ENCODE results near the gene SLC25A21.
A peak's percentile ranks its signal among the peaks of the same experiment; 100 is the strongest.

Gene SLC25A21

DNA sequence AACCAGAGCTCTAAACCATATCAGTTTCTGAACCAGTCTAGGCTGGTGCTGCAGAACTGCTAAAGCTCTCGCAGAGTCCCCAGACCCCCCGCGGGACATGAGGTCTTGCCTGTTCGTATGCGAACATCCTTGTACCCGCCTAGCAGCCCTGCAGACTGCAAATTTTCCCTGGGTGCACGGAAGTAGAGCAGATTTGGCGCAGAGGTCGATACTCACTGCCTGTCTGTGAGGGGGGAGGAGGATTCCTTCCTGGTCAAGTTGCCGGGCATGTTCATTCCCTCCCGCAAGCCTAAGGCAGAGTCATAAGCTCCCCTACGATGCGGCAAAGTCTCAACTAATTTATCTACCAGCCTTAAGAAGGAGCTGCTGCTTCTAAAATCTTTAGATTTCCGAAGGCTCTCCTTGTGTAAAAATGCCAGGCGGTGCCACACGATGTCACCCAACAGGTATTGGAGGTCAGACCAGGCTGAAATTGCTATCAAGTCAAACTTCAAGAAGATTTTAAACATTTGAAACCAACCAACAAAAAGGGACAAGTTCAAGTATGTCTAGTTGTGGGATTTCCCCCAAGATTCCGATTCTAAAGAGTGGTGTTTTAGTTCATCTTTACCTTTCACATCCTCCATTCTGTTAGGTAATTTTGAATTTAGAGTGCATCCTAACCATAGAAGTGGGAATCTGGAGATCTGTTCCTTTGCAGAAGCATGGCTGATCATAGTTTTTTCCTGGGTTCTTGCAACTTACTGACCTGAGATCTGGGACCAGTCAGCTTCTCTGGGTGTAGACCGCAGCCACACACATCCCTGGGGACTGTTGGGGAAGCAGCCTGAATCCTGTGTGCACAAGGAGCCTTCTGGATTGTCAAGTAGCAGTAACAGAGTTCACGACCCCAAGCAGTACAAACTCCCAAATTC, 512.3 kb downstream of the SLC25A21 start:
- no peaks in the 10 kb centered on the region for H4K20me1 ChIP-seq (ENCODE audit: insufficient read depth, low read length)
- H3K27me3 ChIP-seq (replicated peaks; ENCODE audit: insufficient read depth, low read length): no peaks in the 10 kb centered on the region
- no peak overlapping the region for H2AFZ ChIP-seq (ENCODE audit: low read length)
- DNase-seq: no peak
- H3K9me3 ChIP-seq (replicated peaks; ENCODE audit: insufficient read depth, low read length): no peaks in the 10 kb centered on the region
- H3K9me2 ChIP-seq (replicated peaks; ENCODE audit: insufficient read depth, low read length): no peaks in the 10 kb centered on the region
- H3K36me3 ChIP-seq (replicated peaks; ENCODE audit: insufficient read depth, low read length): no peaks in the 10 kb centered on the region
- H3K79me2 ChIP-seq (ENCODE audit: low read length): no peaks in the 10 kb centered on the region
- no peaks in the 10 kb centered on the region for H3F3A ChIP-seq (ENCODE audit: insufficient read depth, low read length)
- no peaks in the 10 kb centered on the region for H3K4me1 ChIP-seq (ENCODE audit: low read length)
- no peak overlapping the region for H3K27ac ChIP-seq (ENCODE audit: low read length)
- TF ChIP-seq EZH2phosphoT487 (IDR thresholded peaks at IDR 0.05; ENCODE audit: low read length): no peak
- TF ChIP-seq CTCF (IDR thresholded peaks at IDR 0.05; ENCODE audit: low read length): no peak
- TF ChIP-seq EZH2 (optimal IDR thresholded peaks at IDR 0.05; ENCODE audit: low read depth, low read length): no peak
- peak overlapping the region; percentile 60; the same call in 1 of the 2 replicates for H3K4me3 ChIP-seq (ENCODE audit: low read length)
- no peak overlapping the region for H3K9ac ChIP-seq (ENCODE audit: low read length)
- peak overlapping the region; percentile 72 for H3K4me2 ChIP-seq (ENCODE audit: low read depth, low read length)

DNA sequence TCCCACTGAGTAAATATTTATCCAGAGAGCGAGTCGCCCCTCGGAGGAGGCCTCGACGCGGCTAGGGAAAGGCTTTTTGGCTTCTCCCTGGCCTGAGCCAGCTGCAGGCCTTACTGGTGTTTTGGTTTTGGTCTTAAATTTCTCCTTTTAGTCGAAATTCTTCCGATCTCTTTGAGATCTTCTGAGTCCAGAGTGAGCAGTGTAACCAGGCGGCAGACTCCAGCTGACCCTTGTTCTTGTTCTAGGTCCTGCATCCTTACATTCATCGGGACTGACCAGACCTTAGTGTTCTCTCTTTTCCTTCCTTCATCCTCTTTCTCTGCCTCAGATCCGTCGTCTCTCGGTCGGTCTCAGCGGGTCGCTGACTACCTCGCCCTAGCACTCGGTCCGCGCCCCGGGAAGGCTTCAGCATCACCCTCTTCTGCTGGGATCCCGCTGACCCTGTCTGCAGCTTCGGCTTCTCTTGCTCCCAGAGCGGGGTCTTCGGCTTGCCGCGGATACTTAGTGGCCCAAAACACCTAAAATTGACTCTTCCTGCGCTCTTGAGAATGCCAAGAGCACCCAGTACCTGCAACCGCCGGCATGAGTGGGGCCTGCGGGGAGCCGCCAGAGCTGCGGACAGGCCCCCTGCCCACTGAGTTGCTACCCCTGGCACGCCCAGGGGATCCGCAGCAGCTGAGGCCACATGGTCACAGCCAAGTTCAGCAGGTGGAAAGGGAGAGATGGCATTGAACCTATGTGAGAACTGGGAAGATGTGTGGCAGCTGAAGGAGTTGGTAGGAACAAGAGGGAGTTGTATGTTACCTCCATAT, 513.2 kb downstream of the SLC25A21 start:
- Histone ChIP-seq H3K9me3 (replicated peaks; ENCODE audit: insufficient read depth, low read length) (no peaks in the 10 kb centered on the region), H3K4me2 (ENCODE audit: low read depth, low read length) (no peak overlapping the region), H3K36me3 (replicated peaks; ENCODE audit: insufficient read depth, low read length) (no peaks in the 10 kb centered on the region), H2AFZ (ENCODE audit: low read length) (no peak overlapping the region), H3K79me2 (ENCODE audit: low read length) (no peaks in the 10 kb centered on the region), H3K27me3 (replicated peaks; ENCODE audit: insufficient read depth, low read length) (no peaks in the 10 kb centered on the region), H4K20me1 (ENCODE audit: insufficient read depth, low read length) (no peaks in the 10 kb centered on the region), H3K4me3 (ENCODE audit: low read length) (no peak overlapping the region), H3K27ac (ENCODE audit: low read length) (no peak overlapping the region), H3K9me2 (replicated peaks; ENCODE audit: insufficient read depth, low read length) (no peaks in the 10 kb centered on the region), H3K9ac (ENCODE audit: low read length) (no peak overlapping the region), H3K4me1 (ENCODE audit: low read length) (no peaks in the 10 kb centered on the region), H3F3A (ENCODE audit: insufficient read depth, low read length) (no peaks in the 10 kb centered on the region)
- no peak for TF ChIP-seq EZH2phosphoT487 (IDR thresholded peaks at IDR 0.05; ENCODE audit: low read length)
- no peak for TF ChIP-seq EZH2 (optimal IDR thresholded peaks at IDR 0.05; ENCODE audit: low read depth, low read length)
- no peak for DNase-seq

DNA sequence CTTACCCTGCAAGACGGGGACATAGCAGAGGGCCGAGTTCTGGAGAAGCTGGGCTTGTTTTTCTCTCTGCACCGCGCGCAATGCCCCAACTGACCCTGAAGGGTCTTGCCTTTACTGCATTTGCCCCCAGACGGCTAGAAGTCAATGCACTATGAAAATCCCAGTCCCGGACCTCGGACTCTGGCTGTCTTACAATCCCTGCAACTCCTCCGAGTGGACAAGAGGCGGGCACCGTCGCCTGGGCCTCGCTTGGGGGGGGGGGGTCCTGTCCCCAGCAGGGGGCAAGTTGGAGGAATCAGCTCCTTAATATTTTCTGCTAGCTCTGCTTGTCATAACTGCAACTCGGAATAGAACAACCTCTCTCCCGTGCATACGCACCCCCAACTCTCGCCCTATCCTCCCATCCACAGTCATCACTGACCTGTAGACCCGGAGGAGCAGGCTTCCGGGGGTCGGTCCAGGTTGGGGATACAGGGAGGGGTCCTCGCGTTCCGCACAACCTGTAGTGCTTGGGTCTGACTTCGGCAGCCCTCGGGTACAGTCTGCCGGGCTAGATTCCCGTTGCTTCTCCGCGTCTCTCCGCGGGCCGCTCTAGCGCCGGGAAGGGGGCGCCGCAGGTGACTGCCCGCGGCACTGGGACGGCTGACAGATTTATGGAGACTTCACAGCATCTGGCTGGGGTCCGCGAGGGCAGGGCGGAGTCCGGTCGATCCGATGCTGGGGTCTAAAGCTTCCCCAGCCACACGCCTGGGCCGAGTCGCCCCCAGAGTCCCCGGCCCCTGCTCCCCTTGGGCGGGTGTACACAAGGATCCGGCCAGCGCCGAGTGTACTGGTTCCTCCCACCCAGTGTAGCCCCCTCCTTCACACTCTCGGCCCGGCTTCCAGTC, 514.0 kb downstream of the SLC25A21 start:
- Histone ChIP-seq H3K4me1 (ENCODE audit: low read length) (no peaks in the 10 kb centered on the region), H2AFZ (ENCODE audit: low read length) (no peak overlapping the region), H3F3A (ENCODE audit: insufficient read depth, low read length) (no peaks in the 10 kb centered on the region), H3K27ac (ENCODE audit: low read length) (no peak overlapping the region), H3K4me2 (ENCODE audit: low read depth, low read length) (no peak overlapping the region), H3K4me3 (ENCODE audit: low read length) (no peak overlapping the region), H4K20me1 (ENCODE audit: insufficient read depth, low read length) (no peaks in the 10 kb centered on the region), H3K9me2 (replicated peaks; ENCODE audit: insufficient read depth, low read length) (no peaks in the 10 kb centered on the region), H3K36me3 (replicated peaks; ENCODE audit: insufficient read depth, low read length) (no peaks in the 10 kb centered on the region), H3K79me2 (ENCODE audit: low read length) (no peaks in the 10 kb centered on the region), H3K9ac (ENCODE audit: low read length) (no peak overlapping the region), H3K27me3 (replicated peaks; ENCODE audit: insufficient read depth, low read length) (no peaks in the 10 kb centered on the region), H3K9me3 (replicated peaks; ENCODE audit: insufficient read depth, low read length) (no peaks in the 10 kb centered on the region)
- DNase-seq: no peak
- TF ChIP-seq EZH2 (optimal IDR thresholded peaks at IDR 0.05; ENCODE audit: low read depth, low read length): no peak
- no peak for TF ChIP-seq EZH2phosphoT487 (IDR thresholded peaks at IDR 0.05; ENCODE audit: low read length)

Data from MM.1S (cell line).